Activated CD8-positive, alpha-beta T cell treated with anti-CD3 and anti-CD28 coated beads, Interleukin-2, amount 10 ng/mL, durations not matched to agents 7 days and 5 days (primary cell): Measurements from ENCODE around the gene ZNF814. TPM values are rescaled to one million over a fixed set of nuclear protein-coding genes. Genes with fewer than 3 reads are reported as not detected.
"Not testable (repeated sequence)": the region's sequence is repeated elsewhere in the genome, so short reads cannot be mapped to it uniquely, and the experiment has no call there.

Experiments
- ATAC-seq: fragments of 150-1000 bp; cut with Tn5 transposase; one replicate; pipeline ENCODE4 v1.10.0; 2021; ENCODE audit warnings: moderate library complexity
- CTCF ChIA-PET: fragments of 350-600 bp; sonication (Branson Sonifier 250); formaldehyde crosslinking; loops from one replicate; lab custom pipeline; 2021; ENCODE audit warnings: antibody characterized with exemption; lab: Charles Lee
- POLR2A ChIA-PET: fragments of 350-600 bp; sonication (Branson Sonifier 250); formaldehyde crosslinking; loops from one replicate; lab custom pipeline; 2021; ENCODE audit warnings: antibody characterized with exemption; lab: Charles Lee
- DNase-seq: peaks from one replicate; pipeline ENCODE4 v3.0.0-alpha.2; 2020
- H3K27ac Mint-ChIP-seq: one replicate; pipeline ENCODE4 v1.8.0; 2021; ENCODE audit warnings: mild to moderate bottlenecking, mixed read lengths
- H3K27me3 Mint-ChIP-seq: one replicate; pipeline ENCODE4 v1.8.0; 2021; ENCODE audit warnings: low read depth, mixed read lengths
- H3K36me3 Mint-ChIP-seq: one replicate; pipeline ENCODE4 v1.8.0; 2021; ENCODE audit warnings: low read depth, mixed read lengths
- H3K4me1 Mint-ChIP-seq: one replicate; pipeline ENCODE4 v1.8.0; 2021; ENCODE audit warnings: low read depth, mixed read lengths
- H3K4me3 Mint-ChIP-seq: one replicate; pipeline ENCODE4 v1.8.0; 2021; ENCODE audit warnings: mild to moderate bottlenecking, mixed read lengths
- H3K9me3 Mint-ChIP-seq: one replicate; pipeline ENCODE4 v1.8.0; 2022; ENCODE audit warnings: mixed read lengths; ENCODE audit not compliant: insufficient read depth
- total RNA-seq, 2 experiments: library from RNA; stranded (reverse); gene quantifications; one replicate each; pipeline ENCODE4 v1.2.3, GENCODE V29; 2021

Gene ZNF814
- total RNA-seq, 2 experiments from 2014 or later: 26.2 to 29.0 TPM

- no peaks in the 10 kb centered on the region for H3K9me3 Mint-ChIP-seq
- ChIA-PET POLR2A (no interaction called here), CTCF (no interaction called here)
- DNase-seq (no peak), ATAC-seq (no peak)
- H3K36me3 Mint-ChIP-seq: peaks cover 66% of the 10 kb centered on the region
- no peaks in the 10 kb centered on the region for H3K27me3 Mint-ChIP-seq
- H3K4me1 Mint-ChIP-seq: peaks cover 36% of the 10 kb centered on the region
- H3K27ac Mint-ChIP-seq: no peak overlapping the region
- H3K4me3 Mint-ChIP-seq: no peak overlapping the region
Measured at GRCh38 chr19:57825511-57825910, 63.3 kb downstream of the ZNF814 start.

GRCh38 chr19:57823608-57824007, 65.2 kb downstream of the ZNF814 start:
- H3K27me3 Mint-ChIP-seq, H3K9me3 Mint-ChIP-seq, H3K27ac Mint-ChIP-seq, CTCF ChIA-PET, ATAC-seq, POLR2A ChIA-PET, DNase-seq, H3K4me3 Mint-ChIP-seq: not testable (repeated sequence)
- Mint-ChIP-seq H3K4me1 (peaks cover 42% of the 10 kb centered on the region), H3K36me3 (peaks cover 57% of the 10 kb centered on the region)

GRCh38 chr19:57823155-57823554, 65.7 kb downstream of the ZNF814 start:
- DNase-seq, CTCF ChIA-PET, ATAC-seq, H3K9me3 Mint-ChIP-seq, H3K4me3 Mint-ChIP-seq, POLR2A ChIA-PET, H3K27ac Mint-ChIP-seq, H3K27me3 Mint-ChIP-seq: not testable (repeated sequence)
- H3K4me1 Mint-ChIP-seq: peaks cover 46% of the 10 kb centered on the region
- peaks cover 57% of the 10 kb centered on the region for H3K36me3 Mint-ChIP-seq

GRCh38 chr19:57821501-57821900, 67.3 kb downstream of the ZNF814 start:
- H3K27me3 Mint-ChIP-seq, DNase-seq, ATAC-seq, CTCF ChIA-PET, H3K9me3 Mint-ChIP-seq, H3K4me3 Mint-ChIP-seq, H3K27ac Mint-ChIP-seq: not testable (repeated sequence)
- Mint-ChIP-seq H3K36me3 (peaks cover 48% of the 10 kb centered on the region), H3K4me1 (peaks cover 47% of the 10 kb centered on the region)
- POLR2A ChIA-PET: interaction anchor here (0.9 kb wide), 1 partner anchor 28 kb away, joined by 5 read pairs; the partner anchor contains the start of gene ZNF587

GRCh38 chr19:57821095-57821494, 67.7 kb downstream of the ZNF814 start:
- peak overlapping the region; percentile 99 for H3K27ac Mint-ChIP-seq
- H3K4me1 Mint-ChIP-seq: peaks cover 51% of the 10 kb centered on the region

GRCh38 chr19:57820599-57820998, 68.2 kb downstream of the ZNF814 start:
- ChIA-PET CTCF (interaction anchor here (1.0 to 2.1 kb wide), 2 partner anchors 83 to 139 kb away, joined by 3 to 9 read pairs; partner anchors contain the start of gene ZNF551), POLR2A (interaction anchor here (0.5 to 1.5 kb wide), 6 partner anchors 41 to 1419 kb away, joined by 3 to 5 read pairs (median 3); partner anchors contain the start of genes ZNF418 and ZNF814)
- Mint-ChIP-seq H3K27ac (peak overlapping the region; percentile 99), H3K4me3 (peak overlapping the region; percentile 88), H3K9me3 (no peaks in the 10 kb centered on the region), H3K36me3 (peaks cover 42% of the 10 kb centered on the region), H3K27me3 (no peaks in the 10 kb centered on the region), H3K4me1 (peaks cover 54% of the 10 kb centered on the region)
- ATAC-seq: no peak
- DNase-seq: no peak

More at GRCh38 chr19:57821095-57821494, 67.7 kb downstream of the ZNF814 start:
- POLR2A ChIA-PET, H3K9me3 Mint-ChIP-seq, ATAC-seq, H3K27me3 Mint-ChIP-seq, DNase-seq: not testable (repeated sequence)
- peak overlapping the region; percentile 88 for H3K4me3 Mint-ChIP-seq
- H3K36me3 Mint-ChIP-seq: peaks cover 46% of the 10 kb centered on the region
- CTCF ChIA-PET: interaction anchor here (1.0 kb wide), 1 partner anchor 83 kb away, joined by 3 read pairs; no protein-coding TSS in a partner anchor

- peaks cover 41% of the 10 kb centered on the region for H3K36me3 Mint-ChIP-seq
- ChIA-PET POLR2A (interaction anchor here (0.5 to 1.6 kb wide), 15 partner anchors 16 to 1418 kb away, joined by 3 to 7 read pairs (median 3); partner anchors contain the start of genes ZNF418, ZNF551, ZNF587 and ZNF776), CTCF (interaction anchor here (0.9 to 2.1 kb wide), 3 partner anchors 19 to 138 kb away, joined by 3 to 9 read pairs (median 3); partner anchors contain the start of gene ZNF551)
- peaks cover 63% of the 10 kb centered on the region for H3K4me1 Mint-ChIP-seq
- peak; percentile 92 for ATAC-seq
- H3K27ac Mint-ChIP-seq: peak overlapping the region; percentile 99
- peak; percentile 90 for DNase-seq
- no peaks in the 10 kb centered on the region for H3K9me3 Mint-ChIP-seq
- H3K27me3 Mint-ChIP-seq: no peaks in the 10 kb centered on the region
- H3K4me3 Mint-ChIP-seq: peak overlapping the region; percentile 88
Measured at GRCh38 chr19:57819475-57820148, 69.2 kb downstream of the ZNF814 start.

- ChIA-PET POLR2A (interaction anchor here (1.2 to 1.6 kb wide), 4 partner anchors 18 to 71 kb away, joined by 4 to 7 read pairs (median 6); partner anchors contain the start of genes ZNF586 and ZNF776), CTCF (interaction anchor here (0.9 to 2.1 kb wide), 2 partner anchors 18 to 137 kb away, joined by 3 to 9 read pairs; partner anchors contain the start of gene ZNF551)
- peak overlapping the region; percentile 88 for H3K4me3 Mint-ChIP-seq
- no peaks in the 10 kb centered on the region for H3K9me3 Mint-ChIP-seq
- peak overlapping the region; percentile 99 for H3K27ac Mint-ChIP-seq
- DNase-seq: no peak
- H3K4me1 Mint-ChIP-seq: peaks cover 61% of the 10 kb centered on the region
- no peak for ATAC-seq
- peaks cover 36% of the 10 kb centered on the region for H3K36me3 Mint-ChIP-seq
- no peaks in the 10 kb centered on the region for H3K27me3 Mint-ChIP-seq
Measured at GRCh38 chr19:57818378-57818777, 70.5 kb downstream of the ZNF814 start.

GRCh38 chr19:57817976-57818375, 70.9 kb downstream of the ZNF814 start:
- ATAC-seq (no peak), DNase-seq (no peak)
- peaks cover 62% of the 10 kb centered on the region for H3K4me1 Mint-ChIP-seq
- no peaks in the 10 kb centered on the region for H3K27me3 Mint-ChIP-seq
- H3K4me3 Mint-ChIP-seq: no peak overlapping the region
- H3K9me3 Mint-ChIP-seq: no peaks in the 10 kb centered on the region
- ChIA-PET POLR2A (interaction anchor here (1.4 kb wide), 2 partner anchors 49 to 71 kb away, joined by 4 read pairs; partner anchors contain the start of genes ZNF586 and ZNF776), CTCF (no interaction called here)
- H3K27ac Mint-ChIP-seq: no peak overlapping the region
- peaks cover 34% of the 10 kb centered on the region for H3K36me3 Mint-ChIP-seq

GRCh38 chr19:57816652-57817051, 72.2 kb downstream of the ZNF814 start:
- no peak overlapping the region for H3K27ac Mint-ChIP-seq
- ChIA-PET POLR2A (no interaction called here), CTCF (no interaction called here)
- no peaks in the 10 kb centered on the region for H3K27me3 Mint-ChIP-seq
- no peak for DNase-seq
- peaks cover 65% of the 10 kb centered on the region for H3K4me1 Mint-ChIP-seq
- H3K4me3 Mint-ChIP-seq: no peak overlapping the region
- ATAC-seq: no peak
- no peaks in the 10 kb centered on the region for H3K9me3 Mint-ChIP-seq
- H3K36me3 Mint-ChIP-seq: peaks cover 35% of the 10 kb centered on the region

GRCh38 chr19:57815247-57816075, 73.4 kb downstream of the ZNF814 start:
- no peak for ATAC-seq
- POLR2A ChIA-PET: interaction anchor here (0.6 to 1.2 kb wide), 5 partner anchors 68 to 463 kb away, joined by 3 to 4 read pairs (median 3); partner anchors contain the start of genes ZNF776, ZNF8 and ZNF814

More at GRCh38 chr19:57815247-57816075, 73.4 kb downstream of the ZNF814 start:
- Mint-ChIP-seq H3K4me3 (peak overlapping the region; percentile 94), H3K36me3 (peaks cover 32% of the 10 kb centered on the region), H3K9me3 (no peaks in the 10 kb centered on the region), H3K27me3 (no peaks in the 10 kb centered on the region), H3K27ac (peak overlapping the region; percentile 90), H3K4me1 (peaks cover 58% of the 10 kb centered on the region)
- no peak for DNase-seq
- CTCF ChIA-PET: no interaction called here
